ENCODE data around the gene DMD. TPM values are rescaled to one million over a fixed set of nuclear protein-coding genes. Genes with fewer than 3 reads are reported as not detected.

DMD gene
- total RNA-seq, 2 experiments from 2014 or later, result 0.27 to 0.49 TPM

DNA sequence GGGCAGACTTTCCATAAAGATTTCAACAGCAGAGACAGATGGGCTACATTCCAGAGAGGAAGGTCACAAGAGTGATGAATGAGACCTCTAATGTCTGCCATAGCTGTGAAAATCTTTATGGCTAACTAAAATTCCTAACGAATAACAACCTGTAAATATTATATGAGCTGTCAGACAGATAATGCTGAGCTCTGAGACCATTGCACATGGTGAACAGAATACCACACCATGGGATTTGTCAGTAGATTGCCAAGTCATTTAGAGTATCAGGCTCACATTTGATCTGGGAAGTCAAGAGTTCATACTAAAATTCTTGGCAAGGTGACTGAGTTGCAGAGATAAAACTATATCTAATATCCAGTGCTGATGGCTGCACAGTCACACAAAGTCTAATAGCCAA lies 1880.3 kb downstream of the DMD start:
- H3K9me3 Mint-ChIP-seq, result no peaks in the 10 kb centered on the region
- intact Hi-C loops (cut with micrococcal nuclease), result no loop called here
- H3K36me3 Mint-ChIP-seq (ENCODE audit: low read depth), result no peaks in the 10 kb centered on the region
- ChIA-PET CTCF (no interaction called here), POLR2A (no interaction called here)
- DNase-seq (no peak), ATAC-seq (no peak)
- TF ChIP-seq, protein P1, sequence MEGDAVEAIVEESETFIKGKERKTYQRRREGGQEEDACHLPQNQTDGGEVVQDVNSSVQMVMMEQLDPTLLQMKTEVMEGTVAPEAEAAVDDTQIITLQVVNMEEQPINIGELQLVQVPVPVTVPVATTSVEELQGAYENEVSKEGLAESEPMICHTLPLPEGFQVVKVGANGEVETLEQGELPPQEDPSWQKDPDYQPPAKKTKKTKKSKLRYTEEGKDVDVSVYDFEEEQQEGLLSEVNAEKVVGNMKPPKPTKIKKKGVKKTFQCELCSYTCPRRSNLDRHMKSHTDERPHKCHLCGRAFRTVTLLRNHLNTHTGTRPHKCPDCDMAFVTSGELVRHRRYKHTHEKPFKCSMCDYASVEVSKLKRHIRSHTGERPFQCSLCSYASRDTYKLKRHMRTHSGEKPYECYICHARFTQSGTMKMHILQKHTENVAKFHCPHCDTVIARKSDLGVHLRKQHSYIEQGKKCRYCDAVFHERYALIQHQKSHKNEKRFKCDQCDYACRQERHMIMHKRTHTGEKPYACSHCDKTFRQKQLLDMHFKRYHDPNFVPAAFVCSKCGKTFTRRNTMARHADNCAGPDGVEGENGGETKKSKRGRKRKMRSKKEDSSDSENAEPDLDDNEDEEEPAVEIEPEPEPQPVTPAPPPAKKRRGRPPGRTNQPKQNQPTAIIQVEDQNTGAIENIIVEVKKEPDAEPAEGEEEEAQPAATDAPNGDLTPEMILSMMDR (IDR thresholded peaks at IDR 0.05), result no peak
- H3K4me3 Mint-ChIP-seq, result no peak overlapping the region
- no peaks in the 10 kb centered on the region for H3K27me3 Mint-ChIP-seq
- no peaks in the 10 kb centered on the region for H3K4me1 Mint-ChIP-seq (ENCODE audit: low read depth)
- H3K27ac Mint-ChIP-seq, result no peak overlapping the region

DNA sequence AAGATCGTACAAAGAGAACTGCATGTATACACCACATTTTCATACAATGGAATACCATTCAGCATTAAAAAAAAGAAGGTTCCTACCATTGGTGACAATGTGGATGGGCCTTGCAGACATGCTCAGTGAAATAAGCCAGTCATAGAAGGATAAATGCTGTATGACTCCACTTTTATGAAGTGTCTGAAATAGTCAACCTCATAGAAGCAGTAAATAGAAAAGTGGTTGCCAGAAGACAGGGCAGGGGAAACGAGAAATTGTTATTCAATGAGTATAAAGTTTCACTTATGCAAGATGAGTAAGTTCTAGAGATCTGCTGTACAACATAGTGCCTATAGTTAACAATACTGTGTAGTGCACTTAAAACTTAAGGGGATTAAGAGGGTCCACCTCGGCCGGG lies 1882.1 kb downstream of the DMD start:
- H3K4me3 Mint-ChIP-seq, result no peak overlapping the region
- no peaks in the 10 kb centered on the region for H3K4me1 Mint-ChIP-seq (ENCODE audit: low read depth)
- DNase-seq (no peak), ATAC-seq (no peak)
- TF ChIP-seq, protein P1 (IDR thresholded peaks at IDR 0.05), result no peak
- no peaks in the 10 kb centered on the region for H3K27me3 Mint-ChIP-seq
- ChIA-PET POLR2A (no interaction called here), CTCF (no interaction called here)
- H3K27ac Mint-ChIP-seq, result no peak overlapping the region
- H3K36me3 Mint-ChIP-seq (ENCODE audit: low read depth), result no peaks in the 10 kb centered on the region
- intact Hi-C loops (cut with micrococcal nuclease), result no loop called here
- no peaks in the 10 kb centered on the region for H3K9me3 Mint-ChIP-seq

DNA sequence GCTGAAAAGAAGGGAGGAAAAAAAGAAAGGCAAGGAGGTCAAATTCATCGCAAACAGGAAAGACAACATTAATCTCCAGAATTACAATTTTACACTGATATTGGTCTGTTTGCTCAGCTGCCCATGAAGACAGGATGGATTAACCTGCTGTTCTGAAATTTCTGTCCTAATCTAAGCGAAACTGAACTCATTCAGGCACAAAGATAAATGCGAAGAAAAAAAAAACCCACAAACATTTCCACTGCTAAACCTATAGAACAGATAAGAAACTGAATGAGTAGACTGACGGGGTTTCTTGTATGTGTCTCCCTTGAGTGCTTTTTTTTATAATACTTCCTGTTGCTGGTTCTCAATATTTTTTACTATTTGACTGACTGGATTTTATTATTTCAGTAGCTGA lies 1887.7 kb downstream of the DMD start:
- no peaks in the 10 kb centered on the region for H3K36me3 Mint-ChIP-seq (ENCODE audit: low read depth)
- DNase-seq (no peak), ATAC-seq (no peak)
- H3K4me3 Mint-ChIP-seq, result no peak overlapping the region
- no peaks in the 10 kb centered on the region for H3K9me3 Mint-ChIP-seq
- no peak overlapping the region for H3K27ac Mint-ChIP-seq
- ChIA-PET POLR2A (no interaction called here), CTCF (no interaction called here)
- H3K4me1 Mint-ChIP-seq (ENCODE audit: low read depth), result no peaks in the 10 kb centered on the region
- TF ChIP-seq, protein P1 (IDR thresholded peaks at IDR 0.05), result no peak
- intact Hi-C loops (cut with micrococcal nuclease), result no loop called here
- no peaks in the 10 kb centered on the region for H3K27me3 Mint-ChIP-seq

DNA sequence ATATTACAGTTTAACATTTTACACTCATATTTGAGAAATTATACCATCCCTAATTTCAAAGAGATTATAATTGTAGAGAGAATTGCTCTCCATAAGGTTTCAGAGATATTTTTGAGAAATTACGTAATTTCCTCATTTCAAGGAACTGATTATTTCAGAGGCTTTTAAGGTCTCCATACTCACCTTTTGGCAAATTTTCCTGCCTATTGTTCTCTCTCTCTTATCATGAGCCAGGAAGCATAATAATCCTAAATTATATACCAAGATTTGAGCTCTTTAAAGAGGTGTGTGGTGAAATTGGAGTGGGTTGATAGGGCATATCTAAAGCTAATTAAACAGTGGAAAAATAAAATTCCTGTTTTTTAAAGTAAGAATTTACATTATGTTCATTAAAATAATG lies 1890.6 kb downstream of the DMD start:
- TF ChIP-seq, protein P1 (IDR thresholded peaks at IDR 0.05), result no peak
- ATAC-seq, result no peak
- Mint-ChIP-seq H3K9me3 (no peaks in the 10 kb centered on the region), H3K36me3 (ENCODE audit: low read depth) (no peaks in the 10 kb centered on the region), H3K4me3 (no peak overlapping the region), H3K4me1 (ENCODE audit: low read depth) (no peaks in the 10 kb centered on the region), H3K27me3 (no peaks in the 10 kb centered on the region), H3K27ac (no peak overlapping the region)
- ChIA-PET CTCF (interaction anchor here (1.0 kb wide), 1 partner anchor 18 kb away, joined by 3 read pairs; no protein-coding TSS in a partner anchor), POLR2A (no interaction called here)
- intact Hi-C loops (cut with micrococcal nuclease), result no loop called here
- DNase-seq, result no peak

DNA sequence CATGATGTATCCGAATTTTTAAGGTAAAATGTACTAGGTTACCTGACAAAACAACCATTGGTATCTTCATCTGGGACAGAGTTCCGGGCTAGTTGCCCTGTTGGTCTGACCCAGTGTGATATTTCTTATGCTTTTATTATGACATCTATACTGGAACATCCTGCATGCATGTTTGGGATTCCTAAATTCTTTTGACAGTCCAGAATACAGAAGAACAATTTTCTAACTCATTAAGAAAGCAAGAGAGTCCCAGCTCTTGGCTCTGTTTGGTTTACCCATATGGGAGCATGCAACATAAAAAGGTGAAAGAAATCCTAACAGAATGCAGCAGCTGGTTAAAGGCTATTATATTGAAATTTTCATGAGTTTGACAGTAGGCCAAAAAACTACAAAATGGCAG lies 1891.8 kb downstream of the DMD start:
- TF ChIP-seq, protein P1 (IDR thresholded peaks at IDR 0.05), result no peak
- Mint-ChIP-seq H3K36me3 (ENCODE audit: low read depth) (no peaks in the 10 kb centered on the region), H3K27me3 (no peaks in the 10 kb centered on the region), H3K27ac (no peak overlapping the region), H3K4me1 (ENCODE audit: low read depth) (no peaks in the 10 kb centered on the region), H3K9me3 (no peaks in the 10 kb centered on the region), H3K4me3 (no peak overlapping the region)
- intact Hi-C loops (cut with micrococcal nuclease), result loop anchor here (10.0 kb wide), 1 partner anchor 55 kb away; no protein-coding TSS in a partner anchor
- CTCF ChIA-PET, result no interaction called here
- DNase-seq, result no peak
- no peak for ATAC-seq
- POLR2A ChIA-PET, result no interaction called here
